ENCODE results near the gene MNX1. TPM values are rescaled to one million over a fixed set of nuclear protein-coding genes. Genes with fewer than 3 reads are reported as not detected.

MNX1 gene
- total RNA-seq, 1 experiment from 2014 or later = 2.6 TPM

GRCh38 chr7:156963472-156963871 lies 47.0 kb downstream of the MNX1 start:
- CTCF ChIA-PET = no interaction called here

GRCh38 chr7:156962897-156963296 lies 47.6 kb downstream of the MNX1 start:
- ChIA-PET CTCF (no interaction called here), POLR2A (ENCODE audit: unreplicated experiment) (no interaction called here)
- no peaks in the 10 kb centered on the region for H3K9me2 ChIP-seq (replicated peaks; ENCODE audit: low read length)
- H3K4me2 ChIP-seq (ENCODE audit: low read length) = no peak overlapping the region
- H3K4me3 ChIP-seq (ENCODE audit: low read length) = no peak overlapping the region
- BruUV-seq (replicated peaks) = no TSS peak
- no peak overlapping the region for H3K27ac ChIP-seq (ENCODE audit: low read length)
- no peaks in the 10 kb centered on the region for H3K9me3 ChIP-seq (ENCODE audit: low read length)
- H3K9ac ChIP-seq (ENCODE audit: low read length) = no peak overlapping the region
- no peaks in the 10 kb centered on the region for H3K27me3 ChIP-seq (ENCODE audit: low read length)
- no peaks in the 10 kb centered on the region for H3K4me1 ChIP-seq (ENCODE audit: insufficient read depth, low read length)
- no peaks in the 10 kb centered on the region; the same call in 1 of the 2 replicates for H4K20me1 ChIP-seq (ENCODE audit: low read length)
- H2AFZ ChIP-seq (ENCODE audit: low read length) = no peak overlapping the region
- H3K79me2 ChIP-seq (ENCODE audit: low read length) = peaks cover 6% of the 10 kb centered on the region; the same call in 1 of the 2 replicates
- no peak for DNase-seq
- peaks cover 52% of the 10 kb centered on the region for H3K36me3 ChIP-seq (ENCODE audit: low read depth, low read length)
- no peaks in the 10 kb centered on the region for H3F3A ChIP-seq (ENCODE audit: low read length, unreplicated experiment)
- TF ChIP-seq CTCF (conservative IDR thresholded peaks at IDR 0.05; ENCODE audit: low read depth, low read length) (no peak), EZH2phosphoT487 (IDR thresholded peaks at IDR 0.05; ENCODE audit: borderline replicate concordance, low read length) (no peak), EZH2 (IDR thresholded peaks at IDR 0.05; ENCODE audit: low read length, unreplicated experiment) (no peak)
- intact Hi-C loops (cut with micrococcal nuclease) = no loop called here
- no peak for ATAC-seq

More at GRCh38 chr7:156963472-156963871, 47.0 kb downstream of the MNX1 start:
- Histone ChIP-seq H3K36me3 (ENCODE audit: low read depth, low read length) (peaks cover 51% of the 10 kb centered on the region), H3F3A (ENCODE audit: low read length, unreplicated experiment) (no peaks in the 10 kb centered on the region), H3K79me2 (ENCODE audit: low read length) (0 out of 2 replicates have a peak, but pooled peaks cover 2% of the 10 kb centered on the region), H2AFZ (ENCODE audit: low read length) (no peak overlapping the region), H3K4me2 (ENCODE audit: low read length) (no peak overlapping the region), H4K20me1 (ENCODE audit: low read length) (no peaks in the 10 kb centered on the region; the same call in 1 of the 2 replicates), H3K9ac (ENCODE audit: low read length) (no peak overlapping the region), H3K9me2 (replicated peaks; ENCODE audit: low read length) (no peaks in the 10 kb centered on the region), H3K4me3 (ENCODE audit: low read length) (no peak overlapping the region), H3K27ac (ENCODE audit: low read length) (no peak overlapping the region), H3K4me1 (ENCODE audit: insufficient read depth, low read length) (0 out of 2 replicates have a peak, but pooled peaks cover 5% of the 10 kb centered on the region), H3K9me3 (ENCODE audit: low read length) (no peaks in the 10 kb centered on the region), H3K27me3 (ENCODE audit: low read length) (no peaks in the 10 kb centered on the region)
- intact Hi-C loops (cut with micrococcal nuclease) = no loop called here
- DNase-seq = no peak
- no peak for ATAC-seq
- POLR2A ChIA-PET (ENCODE audit: unreplicated experiment) = no interaction called here
- no peak for TF ChIP-seq EZH2 (IDR thresholded peaks at IDR 0.05; ENCODE audit: low read length, unreplicated experiment)
- TF ChIP-seq CTCF (conservative IDR thresholded peaks at IDR 0.05; ENCODE audit: low read depth, low read length) = no peak
- no peak for TF ChIP-seq EZH2phosphoT487 (IDR thresholded peaks at IDR 0.05; ENCODE audit: borderline replicate concordance, low read length)
- BruUV-seq (replicated peaks) = no TSS peak

- TF ChIP-seq CTCF (conservative IDR thresholded peaks at IDR 0.05; ENCODE audit: low read depth, low read length) = no peak
- no peak for TF ChIP-seq EZH2 (IDR thresholded peaks at IDR 0.05; ENCODE audit: low read length, unreplicated experiment)
- no peak for TF ChIP-seq EZH2phosphoT487 (IDR thresholded peaks at IDR 0.05; ENCODE audit: borderline replicate concordance, low read length)
- no peak overlapping the region for H3K27ac ChIP-seq (ENCODE audit: low read length)
- DNase-seq = no peak
- H3F3A ChIP-seq (ENCODE audit: low read length, unreplicated experiment) = no peaks in the 10 kb centered on the region
- BruUV-seq (replicated peaks) = no TSS peak
- CTCF ChIA-PET = no interaction called here
- no peak for ATAC-seq
- intact Hi-C loops (cut with micrococcal nuclease) = no loop called here
- H3K9ac ChIP-seq (ENCODE audit: low read length) = no peak overlapping the region
- H3K4me3 ChIP-seq (ENCODE audit: low read length) = no peak overlapping the region
- H4K20me1 ChIP-seq (ENCODE audit: low read length) = no peaks in the 10 kb centered on the region; the same call in 1 of the 2 replicates
- H3K9me2 ChIP-seq (replicated peaks; ENCODE audit: low read length) = no peaks in the 10 kb centered on the region
- H3K36me3 ChIP-seq (ENCODE audit: low read depth, low read length) = peaks cover 52% of the 10 kb centered on the region
- H3K27me3 ChIP-seq (ENCODE audit: low read length) = no peaks in the 10 kb centered on the region
- H2AFZ ChIP-seq (ENCODE audit: low read length) = no peak overlapping the region
- peaks cover 10% of the 10 kb centered on the region; the same call in 1 of the 2 replicates for H3K79me2 ChIP-seq (ENCODE audit: low read length)
- no peaks in the 10 kb centered on the region for H3K9me3 ChIP-seq (ENCODE audit: low read length)
- POLR2A ChIA-PET (ENCODE audit: unreplicated experiment) = no interaction called here
- no peak overlapping the region for H3K4me2 ChIP-seq (ENCODE audit: low read length)
- H3K4me1 ChIP-seq (ENCODE audit: insufficient read depth, low read length) = no peaks in the 10 kb centered on the region
Observed at GRCh38 chr7:156962145-156962544, 48.3 kb downstream of the MNX1 start.

Measured in PC-3 (cell line).